Lower leg skin (tissue), 4 donors: ENCODE measurements around the gene TEF. TPM values are rescaled to one million over a fixed set of nuclear protein-coding genes. Genes with fewer than 3 reads are reported as not detected.

Source experiments
- DNase-seq, 2 donors: peaks; one replicate each; pipeline ENCODE4 v3.0.0-alpha.2; 2019; ENCODE audit warnings: low spot score in 2 of 2
- H3K4me3 ChIP-seq: fragments of 200-600 bp; sonication (generic); 2 replicates; pipeline ENCODE4 v1.5.1; 2017; ENCODE audit warnings: mild to moderate bottlenecking, low read depth; ENCODE audit not compliant: poor library complexity, severe bottlenecking
- POLR2A ChIP-seq, 2 donors: fragments of 450-650 bp; IDR thresholded peaks; one replicate each; pipeline ENCODE4 v1.6.1; 2016 to 2017; ENCODE audit warnings: antibody characterized with exemption in 2 of 2, mild to moderate bottlenecking in 1 of 2, moderate library complexity in 1 of 2
- WGBS, 2 donors: methylation state at CpG; one replicate each; pipeline ENCODE4 v1.1.5; 2018; 5-methylcytosine and 5-hydroxymethylcytosine counted together
- intact Hi-C: fragments of 100-400 bp; cut with DNase I; formaldehyde crosslinking; loops from one replicate; pipeline ENCODE4 v1.15.0; 2023; ENCODE audit warnings: low total_unique reads
- total RNA-seq, 4 donors: library from RNA; depleted of rRNA; stranded (reverse); fragments of >200 nt; gene quantifications; one replicate each; pipeline ENCODE4 v1.1.0, GENCODE V29; 2016
- TF ChIP-seq, protein P1 (sequence below), 3 donors: fragments of 450-650 bp; IDR thresholded peaks; one replicate each; pipeline ENCODE4 v1.5.1; 2016; ENCODE audit warnings: antibody characterized with exemption in 3 of 3, mild to moderate bottlenecking in 3 of 3, moderate library complexity in 2 of 3

Gene TEF
- 10 to 100 TPM; 27.3 to 56.1 (median 42.8) TPM for total RNA-seq

GRCh38 chr22:41381329-41382097 lies at the start of gene TEF:
Gene TEF (plus strand): TSS chr22:41381942. CDS start chr22:41382045, 103 bp downstream.
- 0% methylated on average over 42 to 69 of the region's 84 CpGs for WGBS, 2 donors
- DNase-seq: peak; percentile 99 to 100
- intact Hi-C loops: no loop called here
- TF ChIP-seq, protein P1, sequence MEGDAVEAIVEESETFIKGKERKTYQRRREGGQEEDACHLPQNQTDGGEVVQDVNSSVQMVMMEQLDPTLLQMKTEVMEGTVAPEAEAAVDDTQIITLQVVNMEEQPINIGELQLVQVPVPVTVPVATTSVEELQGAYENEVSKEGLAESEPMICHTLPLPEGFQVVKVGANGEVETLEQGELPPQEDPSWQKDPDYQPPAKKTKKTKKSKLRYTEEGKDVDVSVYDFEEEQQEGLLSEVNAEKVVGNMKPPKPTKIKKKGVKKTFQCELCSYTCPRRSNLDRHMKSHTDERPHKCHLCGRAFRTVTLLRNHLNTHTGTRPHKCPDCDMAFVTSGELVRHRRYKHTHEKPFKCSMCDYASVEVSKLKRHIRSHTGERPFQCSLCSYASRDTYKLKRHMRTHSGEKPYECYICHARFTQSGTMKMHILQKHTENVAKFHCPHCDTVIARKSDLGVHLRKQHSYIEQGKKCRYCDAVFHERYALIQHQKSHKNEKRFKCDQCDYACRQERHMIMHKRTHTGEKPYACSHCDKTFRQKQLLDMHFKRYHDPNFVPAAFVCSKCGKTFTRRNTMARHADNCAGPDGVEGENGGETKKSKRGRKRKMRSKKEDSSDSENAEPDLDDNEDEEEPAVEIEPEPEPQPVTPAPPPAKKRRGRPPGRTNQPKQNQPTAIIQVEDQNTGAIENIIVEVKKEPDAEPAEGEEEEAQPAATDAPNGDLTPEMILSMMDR (IDR thresholded peaks at IDR 0.05): no peak
- peak in 1 of 2 donors; percentile 45 for TF ChIP-seq POLR2A (IDR thresholded peaks at IDR 0.05)
- H3K4me3 ChIP-seq: peak within 1 kb of the TSS; percentile 63

DNA sequence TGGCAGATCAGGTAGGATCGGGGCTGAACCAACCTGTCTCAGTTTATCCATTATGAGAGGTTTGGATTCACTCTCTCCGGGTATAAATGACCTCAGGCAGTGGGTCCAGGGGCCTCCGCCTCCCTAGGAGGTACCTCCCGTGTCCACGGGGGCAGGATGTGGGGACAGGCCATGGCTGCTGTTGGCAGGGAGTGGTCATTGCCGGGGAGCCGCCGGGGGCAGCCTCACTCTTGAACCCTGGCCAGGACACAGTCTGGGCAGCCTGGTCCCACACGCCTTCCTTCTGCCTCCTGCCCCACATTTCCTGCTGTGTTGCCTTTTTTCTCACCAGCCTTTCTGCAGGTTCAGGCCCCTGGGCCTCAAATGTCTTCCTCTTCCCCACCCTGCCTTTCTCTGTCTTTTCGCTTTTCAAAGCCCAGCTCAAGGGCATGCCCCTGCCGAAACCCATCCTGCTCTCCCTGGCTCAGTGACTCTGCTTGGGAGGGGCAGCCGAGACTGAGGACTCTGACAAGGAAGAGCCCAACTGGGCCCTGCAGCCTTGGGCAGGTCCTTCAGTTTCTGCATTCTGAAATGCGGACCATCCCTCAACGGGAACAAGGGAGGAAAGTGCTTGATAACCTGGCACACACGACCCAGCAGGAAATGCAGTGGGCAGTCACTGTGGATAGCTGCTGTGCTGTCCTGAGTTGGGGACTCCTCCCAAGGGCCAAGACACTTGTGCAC lies 49.4 kb upstream of the TEF start:
- no peak for TF ChIP-seq POLR2A (IDR thresholded peaks at IDR 0.05)
- TF ChIP-seq, protein P1 (IDR thresholded peaks at IDR 0.05): no peak
- no peak overlapping the region for H3K4me3 ChIP-seq
- WGBS, 2 donors: 91 to 93% methylated on average over 15 of the region's 15 CpGs
- no peak for DNase-seq
- intact Hi-C loops: no loop called here

DNA sequence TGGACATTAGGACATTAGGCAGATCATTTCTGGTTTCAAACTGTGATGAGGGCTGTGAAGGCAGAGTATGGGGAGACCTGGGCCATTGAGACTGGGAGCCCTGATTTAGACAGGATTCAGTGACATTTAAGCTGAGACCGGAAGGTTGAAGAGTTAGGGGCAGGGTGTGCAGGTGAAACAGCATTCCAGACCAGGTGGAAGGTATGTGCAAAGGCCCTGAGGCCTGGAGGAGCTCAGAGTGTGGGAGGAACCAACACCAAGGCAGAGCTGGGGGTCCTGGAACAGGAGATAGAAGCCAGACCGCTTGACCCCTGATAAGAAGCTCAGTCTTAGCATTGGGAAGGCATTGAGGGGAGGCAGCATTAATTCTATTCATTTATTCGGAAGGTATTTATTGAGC lies 47.9 kb upstream of the TEF start:
- DNase-seq: no peak
- TF ChIP-seq, protein P1 (IDR thresholded peaks at IDR 0.05): no peak
- no peak for TF ChIP-seq POLR2A (IDR thresholded peaks at IDR 0.05)
- intact Hi-C loops: no loop called here
- 93 to 96% methylated on average over 3 of the region's 3 CpGs for WGBS, 2 donors
- H3K4me3 ChIP-seq: no peak overlapping the region

GRCh38 chr22:41334215-41334614 lies 47.5 kb upstream of the TEF start:
- WGBS, 2 donors: 87 to 89% methylated on average over 3 of the region's 3 CpGs
- no peak for TF ChIP-seq POLR2A (IDR thresholded peaks at IDR 0.05)
- TF ChIP-seq, protein P1 (IDR thresholded peaks at IDR 0.05): no peak
- intact Hi-C loops: no loop called here

GRCh38 chr22:41334951-41335635 lies 46.6 kb upstream of the TEF start:
- WGBS, 2 donors: 94 to 96% methylated on average over 11 of the region's 11 CpGs
- no peak for DNase-seq
- intact Hi-C loops: no loop called here
- no peak for TF ChIP-seq POLR2A (IDR thresholded peaks at IDR 0.05)
- TF ChIP-seq, protein P1 (IDR thresholded peaks at IDR 0.05): no peak
- H3K4me3 ChIP-seq: no peak overlapping the region

More at GRCh38 chr22:41334215-41334614, 47.5 kb upstream of the TEF start:
- no peak overlapping the region for H3K4me3 ChIP-seq
- DNase-seq: no peak
